Measurements from ENCODE around the gene RPS23. TPM values are rescaled to one million over a fixed set of nuclear protein-coding genes. Genes with fewer than 3 reads are reported as not detected.

Gene RPS23
- total RNA-seq, 1 experiment from 2014 or later = 2,290 TPM

DNA sequence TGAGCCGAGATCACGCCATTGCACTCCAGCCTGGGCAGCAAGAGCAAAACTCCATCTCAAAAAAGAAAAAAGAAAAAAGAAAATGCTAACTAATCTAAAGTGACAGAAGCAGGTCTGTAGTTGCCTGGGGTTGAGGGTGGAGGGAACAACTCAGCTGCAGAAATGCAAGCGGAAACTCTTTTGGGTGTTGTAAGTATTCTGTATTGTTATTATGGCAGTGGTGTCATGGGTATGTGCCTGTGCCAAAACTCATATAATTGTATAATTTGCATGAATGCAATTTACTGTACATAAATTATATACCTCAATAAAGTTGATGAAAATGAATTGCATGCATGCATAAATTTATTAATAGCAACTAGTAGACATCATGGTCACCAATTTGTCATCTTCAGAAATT lies 23.0 kb upstream of the RPS23 start:
- no peak overlapping the region for H3K4me3 ChIP-seq (ENCODE audit: insufficient read depth, low read depth, low read length)
- no peaks in the 10 kb centered on the region for H3K27me3 ChIP-seq (ENCODE audit: control insufficient read depth, insufficient read depth, low read length)
- H3K36me3 ChIP-seq (replicated peaks; ENCODE audit: control insufficient read depth, insufficient read depth, low read length) = no peaks in the 10 kb centered on the region
- DNase-seq = no peak

DNA sequence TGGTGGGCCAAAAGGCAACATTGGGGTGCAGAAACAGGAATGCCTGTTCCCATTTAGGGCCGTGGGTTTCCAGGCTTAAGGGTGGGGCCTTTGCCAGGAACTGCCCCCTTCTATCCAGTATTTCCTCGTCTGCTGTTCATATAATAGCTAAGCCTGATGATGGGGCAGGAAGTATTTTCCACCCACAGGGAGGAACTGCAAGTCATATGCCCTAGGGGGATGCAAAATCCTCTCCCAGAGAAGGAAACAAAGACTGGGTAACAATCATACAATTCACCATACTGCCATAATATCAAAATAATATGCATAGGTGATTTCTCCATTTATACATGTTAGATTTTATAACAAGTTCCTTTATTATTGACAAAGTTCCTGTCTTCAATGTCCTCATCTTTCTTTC lies 20.5 kb upstream of the RPS23 start:
- DNase-seq = no peak
- H3K27me3 ChIP-seq (ENCODE audit: control insufficient read depth, insufficient read depth, low read length) = no peaks in the 10 kb centered on the region
- no peaks in the 10 kb centered on the region for H3K36me3 ChIP-seq (replicated peaks; ENCODE audit: control insufficient read depth, insufficient read depth, low read length)
- no peak overlapping the region for H3K4me3 ChIP-seq (ENCODE audit: insufficient read depth, low read depth, low read length)

DNA sequence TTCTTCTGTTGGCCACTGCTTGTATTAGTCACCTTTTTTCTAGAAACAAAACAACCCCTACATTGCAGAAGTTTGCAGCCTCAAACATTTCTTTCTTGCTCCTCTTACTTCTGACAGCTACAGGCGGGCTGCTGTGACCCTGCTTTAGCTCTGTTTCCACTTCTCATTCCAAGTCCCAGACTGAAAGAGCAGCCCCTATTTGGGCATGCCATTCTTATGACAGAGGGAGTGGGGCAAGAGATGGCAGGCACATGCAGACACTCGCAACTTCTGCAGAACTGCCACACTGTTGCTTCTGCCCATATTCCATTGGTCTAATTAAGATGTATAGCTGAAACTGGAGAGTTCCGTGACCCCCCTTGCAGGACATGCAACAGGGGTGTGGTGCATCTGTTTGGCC lies 19.6 kb upstream of the RPS23 start:
- DNase-seq = no peak
- no peaks in the 10 kb centered on the region for H3K27me3 ChIP-seq (ENCODE audit: control insufficient read depth, insufficient read depth, low read length)
- no peaks in the 10 kb centered on the region for H3K36me3 ChIP-seq (replicated peaks; ENCODE audit: control insufficient read depth, insufficient read depth, low read length)
- no peak overlapping the region for H3K4me3 ChIP-seq (ENCODE audit: insufficient read depth, low read depth, low read length)

DNA sequence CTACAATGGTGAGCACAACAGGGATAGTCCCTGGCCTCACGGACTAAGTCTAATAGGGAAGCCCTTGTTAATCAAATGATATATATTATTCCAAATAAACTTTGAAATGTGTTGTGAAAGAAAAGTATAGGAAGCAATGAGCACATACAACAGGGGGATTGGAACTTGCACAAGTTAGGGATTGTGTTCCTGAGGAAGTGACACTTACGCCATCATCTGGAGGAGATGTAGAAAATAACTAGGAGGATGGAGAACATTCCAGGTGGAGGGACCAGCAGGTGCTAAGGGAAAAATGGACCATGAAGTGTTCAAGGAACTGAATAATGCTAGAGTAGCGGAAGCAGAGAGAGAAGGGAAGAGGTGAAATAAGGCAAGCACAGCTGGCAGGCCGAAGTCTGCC lies 18.8 kb upstream of the RPS23 start:
- DNase-seq = no peak
- Histone ChIP-seq H3K27me3 (ENCODE audit: control insufficient read depth, insufficient read depth, low read length) (peaks cover under 1% of the 10 kb centered on the region; the same call in 1 of the 2 replicates), H3K4me3 (ENCODE audit: insufficient read depth, low read depth, low read length) (no peak overlapping the region), H3K36me3 (replicated peaks; ENCODE audit: control insufficient read depth, insufficient read depth, low read length) (no peaks in the 10 kb centered on the region)

DNA sequence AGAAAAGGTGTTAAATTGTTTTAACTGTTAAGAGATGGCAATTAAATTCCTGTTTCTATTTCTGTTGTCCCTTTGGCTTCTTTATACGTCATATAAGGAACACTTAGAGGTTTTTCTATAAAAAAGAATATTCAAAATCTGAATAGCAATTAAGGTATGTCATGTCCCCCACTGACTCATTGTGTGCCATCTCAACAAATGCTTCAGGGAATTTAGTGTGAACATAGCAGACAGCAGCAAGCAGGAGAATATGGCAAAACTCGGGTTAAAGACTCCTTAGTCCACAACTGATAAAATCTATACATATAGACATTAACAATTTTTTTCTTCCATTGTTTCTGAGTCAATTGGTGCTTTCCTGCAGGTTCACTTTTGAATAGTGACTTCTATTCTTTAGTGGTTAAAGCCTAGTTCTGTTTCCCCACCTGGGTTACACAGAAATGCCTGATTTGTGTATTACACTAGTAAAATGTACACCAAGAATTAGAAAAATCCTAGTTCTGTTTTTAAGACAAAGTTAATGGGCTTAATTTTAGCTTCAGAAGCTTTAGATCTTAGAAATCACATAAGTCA lies 17.9 kb upstream of the RPS23 start:
- Histone ChIP-seq H3K4me3 (ENCODE audit: insufficient read depth, low read depth, low read length) (no peak overlapping the region), H3K27me3 (ENCODE audit: control insufficient read depth, insufficient read depth, low read length) (peaks cover 2% of the 10 kb centered on the region; the same call in 1 of the 2 replicates), H3K36me3 (replicated peaks; ENCODE audit: control insufficient read depth, insufficient read depth, low read length) (no peaks in the 10 kb centered on the region)
- DNase-seq = no peak

DNA sequence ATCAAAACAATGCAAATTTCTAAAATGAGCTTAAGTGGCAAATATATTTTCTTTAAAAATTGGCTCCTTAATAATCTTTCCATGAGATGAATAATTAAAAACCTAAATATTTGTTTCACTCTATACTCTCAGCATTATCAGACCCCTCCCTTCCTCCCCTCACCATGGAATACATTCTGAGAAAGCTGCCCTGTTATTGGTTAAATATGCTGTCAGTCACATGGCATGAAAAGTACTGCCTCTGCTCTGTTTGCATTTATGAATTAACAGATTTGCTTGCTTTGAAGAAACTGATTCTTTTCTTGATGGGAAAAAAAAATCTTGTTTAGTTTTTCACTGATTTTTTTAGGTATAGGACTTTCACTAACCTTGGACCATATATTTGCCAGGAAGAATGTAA lies 17.0 kb upstream of the RPS23 start:
- DNase-seq = no peak
- H3K27me3 ChIP-seq (ENCODE audit: control insufficient read depth, insufficient read depth, low read length) = peaks cover 2% of the 10 kb centered on the region; the same call in 1 of the 2 replicates
- no peaks in the 10 kb centered on the region for H3K36me3 ChIP-seq (replicated peaks; ENCODE audit: control insufficient read depth, insufficient read depth, low read length)
- H3K4me3 ChIP-seq (ENCODE audit: insufficient read depth, low read depth, low read length) = no peak overlapping the region

DNA sequence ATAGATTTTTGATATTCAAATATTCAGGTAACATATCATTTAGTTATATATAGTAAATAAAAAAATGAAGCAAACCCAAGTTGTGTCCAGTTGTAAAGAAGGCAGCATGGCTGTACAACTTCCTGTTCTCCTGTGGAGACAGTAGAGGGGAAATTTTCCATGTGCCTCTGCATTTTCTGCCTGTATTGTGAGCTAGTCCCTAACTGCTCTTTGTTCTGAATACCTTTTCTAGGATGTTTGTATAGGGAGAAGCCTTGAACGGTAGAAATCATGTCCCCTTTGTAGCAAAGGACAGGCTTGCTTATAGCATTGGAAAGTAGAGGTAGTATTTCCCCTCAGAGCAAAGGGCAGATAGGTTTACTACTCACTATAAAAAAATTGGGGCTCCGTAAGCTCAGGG lies 13.3 kb upstream of the RPS23 start:
- no peak overlapping the region for H3K4me3 ChIP-seq (ENCODE audit: insufficient read depth, low read depth, low read length)
- H3K36me3 ChIP-seq (replicated peaks; ENCODE audit: control insufficient read depth, insufficient read depth, low read length) = no peaks in the 10 kb centered on the region
- peaks cover 2% of the 10 kb centered on the region; the same call in 1 of the 2 replicates for H3K27me3 ChIP-seq (ENCODE audit: control insufficient read depth, insufficient read depth, low read length)
- no peak for DNase-seq

DNA sequence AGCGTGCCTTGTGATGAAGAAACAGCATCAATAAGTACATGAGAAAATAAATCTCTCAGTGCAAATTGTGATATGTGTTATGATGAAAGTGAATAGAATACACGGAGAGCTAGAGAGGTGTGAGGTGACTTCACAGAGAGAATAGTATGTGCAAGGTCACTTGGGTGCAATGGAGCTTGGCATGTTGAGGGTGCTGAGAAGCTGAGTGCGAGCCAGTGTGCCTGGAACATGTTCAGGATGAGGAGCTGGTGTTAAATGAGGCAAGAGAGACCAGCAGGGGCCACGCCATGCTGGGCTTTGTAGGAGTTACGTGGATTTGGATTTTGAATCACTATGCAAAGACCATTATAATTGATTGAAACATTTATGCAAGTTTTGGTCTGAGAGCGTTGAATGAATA lies 12.8 kb upstream of the RPS23 start:
- no peak for DNase-seq
- H3K27me3 ChIP-seq (ENCODE audit: control insufficient read depth, insufficient read depth, low read length) = peaks cover 2% of the 10 kb centered on the region; the same call in 1 of the 2 replicates
- no peak overlapping the region for H3K4me3 ChIP-seq (ENCODE audit: insufficient read depth, low read depth, low read length)
- no peaks in the 10 kb centered on the region for H3K36me3 ChIP-seq (replicated peaks; ENCODE audit: control insufficient read depth, insufficient read depth, low read length)

DNA sequence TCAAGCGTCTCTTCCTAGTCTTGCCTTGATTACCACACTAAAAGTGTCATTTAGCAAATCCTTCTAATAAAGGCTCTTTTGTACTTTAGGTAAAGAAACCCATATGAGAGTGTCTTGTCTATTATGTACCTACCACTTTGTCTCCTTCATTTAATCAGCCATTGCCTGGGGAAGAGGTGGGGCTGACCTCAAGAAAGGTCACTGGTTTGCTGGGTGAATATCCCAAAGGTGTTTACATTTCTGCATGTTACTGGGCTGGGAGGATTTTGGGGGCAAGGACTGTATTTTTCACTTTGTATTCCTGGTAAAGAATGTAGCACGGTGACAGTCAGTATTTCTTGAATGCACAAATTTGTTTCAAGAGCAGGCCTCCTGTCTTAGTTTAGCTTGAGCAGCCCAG lies 11.9 kb upstream of the RPS23 start:
- DNase-seq = no peak
- H3K4me3 ChIP-seq (ENCODE audit: insufficient read depth, low read depth, low read length) = no peak overlapping the region
- no peaks in the 10 kb centered on the region for H3K36me3 ChIP-seq (replicated peaks; ENCODE audit: control insufficient read depth, insufficient read depth, low read length)
- H3K27me3 ChIP-seq (ENCODE audit: control insufficient read depth, insufficient read depth, low read length) = peaks cover 2% of the 10 kb centered on the region; the same call in 1 of the 2 replicates

DNA sequence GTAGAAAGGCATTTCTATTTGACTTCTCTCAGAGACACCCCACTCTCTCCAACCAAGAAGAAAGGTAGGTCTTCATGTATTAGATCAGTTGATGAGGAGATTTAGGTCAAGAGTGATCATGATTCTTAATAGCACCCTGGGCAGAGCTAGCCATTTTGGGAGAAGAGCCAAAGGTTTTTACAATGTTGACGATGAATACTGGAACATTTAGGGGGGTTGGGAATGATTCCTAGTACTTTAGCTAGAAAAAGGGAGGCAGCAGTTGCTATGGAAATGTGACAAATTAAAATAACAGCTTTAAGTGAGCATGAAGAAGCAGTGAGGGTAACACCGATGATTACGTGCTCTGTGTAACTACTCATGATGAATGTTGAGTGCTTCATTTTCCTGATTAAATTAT lies 9.5 kb upstream of the RPS23 start:
- Histone ChIP-seq H3K4me3 (ENCODE audit: insufficient read depth, low read depth, low read length) (no peak overlapping the region), H3K36me3 (replicated peaks; ENCODE audit: control insufficient read depth, insufficient read depth, low read length) (no peaks in the 10 kb centered on the region), H3K27me3 (ENCODE audit: control insufficient read depth, insufficient read depth, low read length) (peaks cover 2% of the 10 kb centered on the region; the same call in 1 of the 2 replicates)
- no peak for DNase-seq

DNA sequence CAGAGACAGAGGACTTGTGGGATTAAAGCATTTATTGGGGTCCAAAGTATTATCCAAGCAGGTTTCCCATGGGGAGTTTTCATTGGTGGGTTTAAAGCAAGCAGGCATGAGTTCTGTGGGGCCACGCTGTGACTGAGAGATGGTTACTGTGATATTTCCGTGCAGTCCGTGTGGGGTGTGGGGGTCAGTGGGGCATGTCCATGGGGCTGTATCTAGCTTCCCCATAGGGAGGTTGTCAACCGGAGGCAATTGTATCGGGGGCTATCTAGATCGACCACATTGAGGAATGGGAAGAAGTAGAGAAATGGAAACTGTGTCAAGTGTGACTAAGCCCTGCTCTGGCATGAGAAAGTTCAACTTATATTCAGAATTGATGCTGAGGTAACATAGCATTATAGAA lies 7.1 kb upstream of the RPS23 start:
- H3K36me3 ChIP-seq (replicated peaks; ENCODE audit: control insufficient read depth, insufficient read depth, low read length) = no peaks in the 10 kb centered on the region
- no peak for DNase-seq
- H3K27me3 ChIP-seq (ENCODE audit: control insufficient read depth, insufficient read depth, low read length) = no peaks in the 10 kb centered on the region; the same call in 1 of the 2 replicates
- no peak overlapping the region for H3K4me3 ChIP-seq (ENCODE audit: insufficient read depth, low read depth, low read length)

DNA sequence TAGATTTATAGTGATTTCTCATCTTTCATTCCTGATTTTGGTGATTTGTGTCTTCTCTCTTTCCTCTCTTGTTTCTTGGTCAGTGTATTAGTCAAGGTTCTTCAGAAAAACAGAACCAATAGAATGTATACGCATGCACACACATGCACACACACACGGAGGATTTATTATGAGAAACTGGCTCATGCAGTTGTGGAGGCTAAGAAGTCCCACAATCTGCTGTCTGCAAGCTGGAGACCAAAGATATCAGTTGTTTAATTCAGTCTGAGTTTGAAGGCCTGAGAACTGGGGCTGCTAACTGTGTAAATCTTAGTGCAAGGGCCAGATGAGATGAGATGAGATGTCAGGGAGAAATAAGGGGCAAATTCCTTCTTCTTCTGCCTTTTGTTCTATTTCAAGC lies 5.7 kb upstream of the RPS23 start:
- H3K36me3 ChIP-seq (replicated peaks; ENCODE audit: control insufficient read depth, insufficient read depth, low read length) = no peaks in the 10 kb centered on the region
- no peak overlapping the region for H3K4me3 ChIP-seq (ENCODE audit: insufficient read depth, low read depth, low read length)
- DNase-seq = no peak
- H3K27me3 ChIP-seq (ENCODE audit: control insufficient read depth, insufficient read depth, low read length) = no peaks in the 10 kb centered on the region

DNA sequence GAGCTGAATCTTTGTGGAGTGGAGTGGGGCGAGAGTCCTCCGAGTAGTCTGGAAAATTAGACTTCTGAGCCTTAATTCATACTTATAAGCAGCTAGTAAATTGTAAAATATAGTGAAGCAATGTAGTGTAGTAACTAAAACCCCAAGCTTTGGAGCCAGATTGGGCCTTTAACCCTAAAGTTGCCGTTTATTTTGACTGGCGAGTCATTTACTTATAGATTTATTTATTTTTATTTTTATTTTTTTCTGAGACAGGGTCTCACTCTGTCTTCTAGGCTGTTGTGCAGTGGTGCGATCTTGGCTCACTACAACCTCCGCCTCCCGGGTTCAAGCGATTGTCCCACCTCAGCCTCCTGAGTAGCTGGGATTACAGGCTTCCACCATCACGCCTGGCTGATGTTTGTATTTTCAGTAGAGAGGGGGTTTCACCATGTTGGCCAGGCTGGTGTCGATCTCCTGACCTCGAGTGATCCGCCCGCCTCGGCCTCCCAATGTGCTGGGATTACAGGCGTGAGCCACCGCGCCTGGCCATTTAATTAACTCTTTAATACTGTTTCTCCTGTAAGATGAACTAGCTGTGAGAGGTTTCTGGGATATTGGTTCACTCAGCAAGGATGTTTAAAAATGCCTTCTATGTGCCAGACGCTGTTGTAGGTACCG lies 687 bp upstream of the RPS23 start:
- peak overlapping the region; percentile 79 for H3K4me3 ChIP-seq (ENCODE audit: insufficient read depth, low read depth, low read length)
- no peak for DNase-seq
- peaks cover 11% of the 10 kb centered on the region for H3K36me3 ChIP-seq (replicated peaks; ENCODE audit: control insufficient read depth, insufficient read depth, low read length)
- no peaks in the 10 kb centered on the region for H3K27me3 ChIP-seq (ENCODE audit: control insufficient read depth, insufficient read depth, low read length)

DNA sequence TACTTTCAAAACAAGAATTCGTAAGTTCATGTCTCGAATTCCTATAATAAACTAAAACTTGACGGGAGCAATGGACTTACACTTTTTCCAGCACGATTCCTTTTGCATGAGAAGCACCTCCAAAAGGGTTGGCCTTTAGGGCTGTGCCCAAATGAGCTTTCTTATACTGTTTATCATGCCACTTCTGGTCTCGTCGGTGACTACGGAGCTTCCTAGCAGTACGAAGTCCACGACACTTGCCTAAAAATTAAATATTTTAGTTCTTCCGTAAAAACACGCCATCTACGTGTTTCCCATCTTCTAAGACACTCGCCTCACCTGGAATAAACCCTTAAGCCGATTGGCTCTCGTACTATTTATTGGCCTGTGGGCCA lies 554 bp downstream of the RPS23 start:
- Histone ChIP-seq H3K27me3 (ENCODE audit: control insufficient read depth, insufficient read depth, low read length) (no peaks in the 10 kb centered on the region), H3K36me3 (replicated peaks; ENCODE audit: control insufficient read depth, insufficient read depth, low read length) (peaks cover 11% of the 10 kb centered on the region)
- no peak for DNase-seq

DNA sequence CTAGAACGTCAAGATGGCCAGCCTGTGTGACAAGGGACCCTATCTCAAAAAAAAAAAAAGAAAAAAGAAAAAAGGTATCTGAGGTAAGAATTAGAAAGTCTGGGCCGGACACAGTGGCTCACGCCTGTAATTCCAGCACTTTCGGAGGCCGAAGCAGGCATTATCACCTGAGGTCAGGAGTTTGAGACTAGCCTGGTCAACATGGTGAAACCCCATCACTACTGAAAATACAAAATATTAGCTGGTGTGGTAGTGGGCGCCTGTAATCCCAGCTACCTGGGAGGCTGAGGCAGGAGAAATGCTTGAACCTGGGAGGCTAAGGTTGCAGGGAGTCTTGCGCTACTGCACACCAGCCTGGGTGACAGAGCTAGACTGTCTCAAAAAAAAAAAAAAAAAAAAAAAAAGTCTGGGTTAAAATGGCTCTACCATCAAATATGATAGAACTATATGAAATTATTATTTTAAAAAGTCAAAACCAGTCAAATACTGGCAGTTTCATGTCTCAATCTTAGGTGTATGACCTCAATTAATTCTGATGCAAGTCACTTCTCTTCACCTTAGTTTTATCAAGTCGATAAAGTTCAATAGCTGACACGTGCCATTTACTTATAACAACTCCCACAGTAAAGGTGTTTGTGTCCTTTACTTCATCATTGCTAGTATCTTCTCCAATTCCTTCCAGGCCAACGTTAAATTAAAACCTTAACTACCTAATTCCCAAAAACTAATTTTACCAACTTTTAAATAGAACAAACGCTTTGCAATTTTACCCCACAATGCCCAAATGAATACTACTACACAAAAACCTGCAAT lies 1.1 kb downstream of the RPS23 start:
- peaks cover 11% of the 10 kb centered on the region for H3K36me3 ChIP-seq (replicated peaks; ENCODE audit: control insufficient read depth, insufficient read depth, low read length)
- H3K4me3 ChIP-seq (ENCODE audit: insufficient read depth, low read depth, low read length) = peak overlapping the region; percentile 79
- no peak for DNase-seq
- no peaks in the 10 kb centered on the region for H3K27me3 ChIP-seq (ENCODE audit: control insufficient read depth, insufficient read depth, low read length)

More for the DNA sequence above, 554 bp downstream of the RPS23 start:
- H3K4me3 ChIP-seq (ENCODE audit: insufficient read depth, low read depth, low read length) = peak overlapping the region; percentile 79

Measured in H7 (cell line).